ENCODE measurements around the gene LRRC75B. TPM values are rescaled to one million over a fixed set of nuclear protein-coding genes. Genes with fewer than 3 reads are reported as not detected.

Gene LRRC75B
- total RNA-seq, 2 donors from 2014 or later, result 13.7 to 18.7 TPM

- H3K4me1 ChIP-seq (ENCODE audit: control insufficient read depth in 1 of 2, low read depth in 2 of 2), result peaks cover 2 to 26% of the 10 kb centered on the region in 2 donors
- H3K9me3 ChIP-seq, result no peaks in the 10 kb centered on the region
- TF ChIP-seq, protein P1, sequence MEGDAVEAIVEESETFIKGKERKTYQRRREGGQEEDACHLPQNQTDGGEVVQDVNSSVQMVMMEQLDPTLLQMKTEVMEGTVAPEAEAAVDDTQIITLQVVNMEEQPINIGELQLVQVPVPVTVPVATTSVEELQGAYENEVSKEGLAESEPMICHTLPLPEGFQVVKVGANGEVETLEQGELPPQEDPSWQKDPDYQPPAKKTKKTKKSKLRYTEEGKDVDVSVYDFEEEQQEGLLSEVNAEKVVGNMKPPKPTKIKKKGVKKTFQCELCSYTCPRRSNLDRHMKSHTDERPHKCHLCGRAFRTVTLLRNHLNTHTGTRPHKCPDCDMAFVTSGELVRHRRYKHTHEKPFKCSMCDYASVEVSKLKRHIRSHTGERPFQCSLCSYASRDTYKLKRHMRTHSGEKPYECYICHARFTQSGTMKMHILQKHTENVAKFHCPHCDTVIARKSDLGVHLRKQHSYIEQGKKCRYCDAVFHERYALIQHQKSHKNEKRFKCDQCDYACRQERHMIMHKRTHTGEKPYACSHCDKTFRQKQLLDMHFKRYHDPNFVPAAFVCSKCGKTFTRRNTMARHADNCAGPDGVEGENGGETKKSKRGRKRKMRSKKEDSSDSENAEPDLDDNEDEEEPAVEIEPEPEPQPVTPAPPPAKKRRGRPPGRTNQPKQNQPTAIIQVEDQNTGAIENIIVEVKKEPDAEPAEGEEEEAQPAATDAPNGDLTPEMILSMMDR (IDR thresholded peaks at IDR 0.05), result no peak
- no peak overlapping the region for H3K4me3 ChIP-seq
- H3K27me3 ChIP-seq (replicated peaks; ENCODE audit: insufficient read depth), result no peaks in the 10 kb centered on the region
- ATAC-seq (ENCODE audit: insufficient number of reproducible peaks, low FRiP score, low read depth) (no peak), DNase-seq (ENCODE audit: low spot score) (no peak)
- peaks cover 57% of the 10 kb centered on the region for H3K36me3 ChIP-seq
- H3K27ac ChIP-seq, result no peak overlapping the region
Observed at GRCh38 chr22:24541681-24542515, 51.0 kb downstream of the LRRC75B start.

GRCh38 chr22:24540470-24540869 is 52.4 kb downstream of the LRRC75B start:
- H3K4me3 ChIP-seq, result no peak overlapping the region
- TF ChIP-seq, protein P1 (IDR thresholded peaks at IDR 0.05), result no peak
- no peaks in the 10 kb centered on the region for H3K27me3 ChIP-seq (replicated peaks; ENCODE audit: insufficient read depth)
- no peak overlapping the region for H3K27ac ChIP-seq
- peaks cover 48% of the 10 kb centered on the region for H3K36me3 ChIP-seq
- H3K4me1 ChIP-seq (ENCODE audit: control insufficient read depth in 1 of 2, low read depth in 2 of 2), result peaks cover 2 to 22% of the 10 kb centered on the region in 2 donors
- DNase-seq (ENCODE audit: low spot score) (no peak), ATAC-seq (ENCODE audit: insufficient number of reproducible peaks, low FRiP score, low read depth) (no peak)
- H3K9me3 ChIP-seq, result no peaks in the 10 kb centered on the region

DNA sequence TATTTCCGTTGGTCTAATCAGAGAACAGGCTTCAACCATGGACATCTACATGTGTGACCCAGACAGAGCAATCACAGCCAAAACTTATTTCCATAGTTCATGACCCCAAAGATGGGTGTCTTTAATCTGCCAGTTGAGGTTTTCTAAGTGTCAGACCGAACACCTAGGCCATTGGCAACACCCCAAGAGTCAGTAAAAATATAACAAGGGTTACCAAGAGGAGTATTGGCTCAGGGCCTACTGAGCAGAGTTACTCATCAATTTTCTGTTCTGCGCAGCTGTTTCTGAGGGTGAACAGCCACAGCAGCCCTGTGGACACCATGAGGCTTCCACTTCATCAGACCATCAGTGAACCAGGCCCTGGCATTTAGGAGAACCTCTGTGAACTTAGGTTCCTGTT is 56.8 kb downstream of the LRRC75B start:
- H3K9me3 ChIP-seq, result no peaks in the 10 kb centered on the region
- no peaks in the 10 kb centered on the region for H3K27me3 ChIP-seq (replicated peaks; ENCODE audit: insufficient read depth)
- TF ChIP-seq, protein P1 (IDR thresholded peaks at IDR 0.05), result no peak
- H3K4me3 ChIP-seq, result no peak overlapping the region
- peaks cover 14% of the 10 kb centered on the region for H3K36me3 ChIP-seq
- no peak for DNase-seq (ENCODE audit: low spot score)
- ATAC-seq (ENCODE audit: insufficient number of reproducible peaks, low FRiP score, low read depth), result no peak
- no peaks in the 10 kb centered on the region for H3K4me1 ChIP-seq (ENCODE audit: control insufficient read depth in 1 of 2, low read depth in 2 of 2)
- H3K27ac ChIP-seq, result no peak overlapping the region

Other genes with a start within 250 kb of the LRRC75B start
- 10 to 100 TPM; 14.5 to 47.6 TPM for gene ADORA2A, start 165.5 kb downstream of the LRRC75B start, total RNA-seq
- gene UPB1, start 97.7 kb downstream of the LRRC75B start, total RNA-seq, result 1 to 10 TPM; 1.5 to 2.7 TPM
- gene GUCD1, start 37.9 kb downstream of the LRRC75B start, total RNA-seq, result 10 to 100 TPM; 81.9 to 83.4 TPM
- 100 to 1,000 TPM in 1 of 2 donors, 10 to 100 TPM in 1; 98.0 to 153 TPM for gene SNRPD3, start 37.1 kb downstream of the LRRC75B start, total RNA-seq
- gene GGT1, start 10.1 kb upstream of the LRRC75B start, total RNA-seq, result 1 to 10 TPM; 3.4 to 3.7 TPM
- gene PIWIL3, start 181.6 kb upstream of the LRRC75B start, total RNA-seq, result not detected
- 10 to 100 TPM in 1 of 2 donors, 1 to 10 TPM in 1; 6.8 to 11.1 TPM for gene SGSM1, start 213.1 kb upstream of the LRRC75B start, total RNA-seq

Measured in thoracic aorta (tissue), 2 donors.